Ovary (tissue), 9 donors: ENCODE data around the gene PLEKHA7. TPM values are rescaled to one million over a fixed set of nuclear protein-coding genes. Genes with fewer than 3 reads are reported as not detected.
"Not testable (repeated sequence)": the region's sequence is repeated elsewhere in the genome, so short reads cannot be mapped to it uniquely, and the experiment has no call there.

ENCODE experiments used
- DNase-seq, 5 donors: peaks; one replicate each; pipeline ENCODE4 v3.0.0-alpha.2; 2019 to 2020
- H3K27ac ChIP-seq, 2 donors: fragments of 200-600 bp; one replicate each; pipeline versions ENCODE4 v1.5.1 to v1.8.0; 2019 to 2022
- H3K27me3 ChIP-seq: fragments of 200-600 bp; one replicate; pipeline ENCODE4 v1.8.0; 2022
- H3K36me3 ChIP-seq: fragments of 200-600 bp; sonication (generic); one replicate; pipeline ENCODE4 v1.5.1; 2019
- H3K4me1 ChIP-seq: one replicate; pipeline ENCODE4 v1.8.1; 2013; ENCODE audit warnings: mild to moderate bottlenecking, moderate library complexity; ENCODE audit not compliant: insufficient read depth
- H3K4me3 ChIP-seq: fragments of 200-600 bp; sonication (generic); one replicate; pipeline ENCODE4 v1.5.1; 2017
- H3K9me3 ChIP-seq, 2 donors: fragments of 200-600 bp in 1 of 2; sonication (generic) in 1 of 2; one replicate each; pipeline versions ENCODE4 v1.5.1 to v1.8.1; 2013 to 2019; ENCODE audit warnings: mild to moderate bottlenecking in 1 of 2, moderate library complexity in 1 of 2
- EP300 ChIP-seq: sonication (generic); formaldehyde crosslinking; IDR thresholded peaks from one replicate; pipeline ENCODE4 v1.6.1; 2017; ENCODE audit warnings: antibody characterized with exemption
- POLR2A ChIP-seq: fragments of 450-650 bp; IDR thresholded peaks from one replicate; pipeline ENCODE4 v1.6.1; 2017; ENCODE audit warnings: antibody characterized with exemption, mild to moderate bottlenecking, moderate library complexity
- WGBS, 3 donors: extraction: QIAGEN DNeasy Blood & Tissue Kit in 1 of 3; methylation state at CpG; one replicate each; pipeline versions ENCODE4 v1.1.5 to v1.1.7; 2013 to 2017; 5-methylcytosine and 5-hydroxymethylcytosine counted together
- intact Hi-C, 4 donors: fragments of 100-400 bp; cut with DNase I; formaldehyde crosslinking; loops; one replicate each; pipeline versions ENCODE4 v1.11.0 to v1.15.1; 2022 to 2023
- polyA plus RNA-seq, 2 donors: library from polyadenylated mRNA; stranded (reverse); fragments of 200-250 nt in 1 of 2; fragments of 350-450 nt in 1 of 2; fragmentation: Illumina TruSeq in 1 of 2; extraction: RNeasy Lipid Tissue Mini Kit (QIAGEN cat#74804) in 1 of 2; gene quantifications; one replicate each; pipeline ENCODE4 v1.2.3, GENCODE V29; 2013 to 2014
- total RNA-seq, 7 donors: library from RNA; depleted of rRNA in 2 of 7; stranded (reverse); fragments of >200 nt in 2 of 7; fragmentation: NEBNext Ultra II Directional in 3 of 7; extraction: Animal tissue kit (Norgen Biotek cat#: 25700) in 3 of 7; gene quantifications; one replicate each; pipeline versions ENCODE4 v1.1.0 to v1.2.4, GENCODE V29; 2016 to 2023
- TF ChIP-seq, protein P1 (sequence below), 3 donors: fragments of 450-650 bp in 2 of 3; fragments of 200-600 bp in 1 of 3; IDR thresholded peaks; one replicate each; pipeline versions ENCODE4 v1.5.1 to v1.8.0; 2016 to 2022; ENCODE audit warnings: antibody characterized with exemption in 3 of 3, mild to moderate bottlenecking in 1 of 3
- donor health status: DM: no; HTN: no; CAD: no; lungs with moderate emphysema.
- donor health status: DM: no; HTN: no; CAD: no.
- donor health status: Bipolar disorder and iron deficiency.
- donor health status: DM: yes; HTN: yes; CAD: no.
- donor health status: DM: no; HTN: no; CAD: no.
- donor health status: DM: yes; HTN: yes; CAD: no.

Gene PLEKHA7
- total and polyA plus RNA-seq, 9 donors: 9.6 to 29.5 (median 15.9) TPM

- no peak for TF ChIP-seq POLR2A
- TF ChIP-seq EP300: no peak
- TF ChIP-seq, protein P1, sequence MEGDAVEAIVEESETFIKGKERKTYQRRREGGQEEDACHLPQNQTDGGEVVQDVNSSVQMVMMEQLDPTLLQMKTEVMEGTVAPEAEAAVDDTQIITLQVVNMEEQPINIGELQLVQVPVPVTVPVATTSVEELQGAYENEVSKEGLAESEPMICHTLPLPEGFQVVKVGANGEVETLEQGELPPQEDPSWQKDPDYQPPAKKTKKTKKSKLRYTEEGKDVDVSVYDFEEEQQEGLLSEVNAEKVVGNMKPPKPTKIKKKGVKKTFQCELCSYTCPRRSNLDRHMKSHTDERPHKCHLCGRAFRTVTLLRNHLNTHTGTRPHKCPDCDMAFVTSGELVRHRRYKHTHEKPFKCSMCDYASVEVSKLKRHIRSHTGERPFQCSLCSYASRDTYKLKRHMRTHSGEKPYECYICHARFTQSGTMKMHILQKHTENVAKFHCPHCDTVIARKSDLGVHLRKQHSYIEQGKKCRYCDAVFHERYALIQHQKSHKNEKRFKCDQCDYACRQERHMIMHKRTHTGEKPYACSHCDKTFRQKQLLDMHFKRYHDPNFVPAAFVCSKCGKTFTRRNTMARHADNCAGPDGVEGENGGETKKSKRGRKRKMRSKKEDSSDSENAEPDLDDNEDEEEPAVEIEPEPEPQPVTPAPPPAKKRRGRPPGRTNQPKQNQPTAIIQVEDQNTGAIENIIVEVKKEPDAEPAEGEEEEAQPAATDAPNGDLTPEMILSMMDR (IDR thresholded peaks at IDR 0.05): no peak
- 75 to 85% (median 83%) methylated on average over 1 of the region's 1 CpG for WGBS, 3 donors
- H3K4me3 ChIP-seq: no peak overlapping the region
Observed at GRCh38 chr11:16867097-16867496, 147.1 kb downstream of the PLEKHA7 start.

GRCh38 chr11:16864428-16864827 is 149.8 kb downstream of the PLEKHA7 start:
- H3K9me3 ChIP-seq, H3K4me1 ChIP-seq, H3K36me3 ChIP-seq, H3K4me3 ChIP-seq, DNase-seq, H3K27ac ChIP-seq, H3K27me3 ChIP-seq, intact Hi-C loops: not testable (repeated sequence)
- 97 to 100% (median 100%) methylated on average over 1 of the region's 1 CpG for WGBS, 3 donors

More at GRCh38 chr11:16867097-16867496, 147.1 kb downstream of the PLEKHA7 start:
- intact Hi-C loops: no loop called here
- no peaks in the 10 kb centered on the region for H3K27me3 ChIP-seq
- H3K4me1 ChIP-seq: no peaks in the 10 kb centered on the region
- DNase-seq: no peak
- H3K9me3 ChIP-seq: no peaks in the 10 kb centered on the region
- no peaks in the 10 kb centered on the region for H3K36me3 ChIP-seq
- no peak overlapping the region for H3K27ac ChIP-seq

DNA sequence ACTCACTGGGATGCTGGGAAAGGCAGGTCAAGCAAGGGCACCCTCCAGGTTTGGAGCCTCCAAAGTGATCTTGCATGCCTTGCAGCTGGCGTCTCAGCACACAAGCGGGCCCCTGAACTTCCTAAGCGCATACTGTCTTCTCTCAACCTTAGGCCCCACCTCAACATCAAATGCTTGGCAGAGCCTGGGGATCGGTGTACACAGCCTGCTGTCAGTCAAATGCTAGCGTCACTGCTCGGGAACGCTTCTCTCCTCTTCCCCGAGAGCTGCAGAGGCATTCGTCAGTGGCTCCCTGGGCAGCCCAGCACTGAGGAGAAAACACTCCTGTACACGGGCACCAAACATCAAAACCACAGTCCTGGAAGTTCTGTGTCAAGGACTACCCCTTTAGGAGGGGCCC is 150.8 kb downstream of the PLEKHA7 start:
- WGBS, 3 donors: 76 to 92% (median 78%) methylated on average over 10 of the region's 10 CpGs
- Histone ChIP-seq H3K27me3 (no peaks in the 10 kb centered on the region), H3K27ac (no peak overlapping the region), H3K9me3 (no peaks in the 10 kb centered on the region), H3K4me3 (no peak overlapping the region), H3K4me1 (peaks cover 3% of the 10 kb centered on the region), H3K36me3 (no peaks in the 10 kb centered on the region)
- intact Hi-C loops: no loop called here
- TF ChIP-seq, protein P1 (IDR thresholded peaks at IDR 0.05): no peak
- TF ChIP-seq POLR2A (no peak), EP300 (no peak)
- DNase-seq: no peak

DNA sequence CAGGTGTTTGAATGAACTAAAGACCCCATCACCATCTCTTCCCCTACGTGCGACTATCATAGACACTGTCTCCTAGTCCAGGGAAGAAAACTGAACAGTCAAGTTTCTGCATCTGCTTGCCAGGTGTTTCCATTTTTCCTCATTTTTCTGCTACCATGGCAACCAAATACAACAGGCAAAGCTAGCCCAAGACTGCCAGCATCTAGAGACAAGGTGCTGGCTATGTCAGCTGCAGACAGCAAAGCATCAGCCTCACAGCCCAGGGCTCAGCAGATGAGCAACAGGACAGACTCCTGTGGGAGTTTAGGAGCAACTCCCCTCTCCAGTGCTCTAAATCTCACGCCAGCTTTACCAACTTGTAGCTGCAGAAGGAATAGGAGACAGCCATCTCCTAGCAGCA is 151.5 kb downstream of the PLEKHA7 start:
- Histone ChIP-seq H3K4me1 (peaks cover 3% of the 10 kb centered on the region), H3K27me3 (no peaks in the 10 kb centered on the region), H3K4me3 (no peak overlapping the region), H3K9me3 (no peaks in the 10 kb centered on the region), H3K36me3 (no peaks in the 10 kb centered on the region), H3K27ac (no peak overlapping the region)
- intact Hi-C loops: no loop called here
- WGBS, 3 donors: 84 to 91% (median 91%) methylated on average over 3 of the region's 3 CpGs
- TF ChIP-seq POLR2A (no peak), EP300 (no peak)
- TF ChIP-seq, protein P1 (IDR thresholded peaks at IDR 0.05): no peak
- no peak for DNase-seq

- Histone ChIP-seq H3K9me3 (no peaks in the 10 kb centered on the region), H3K4me1 (peaks cover 3% of the 10 kb centered on the region), H3K27ac (no peak overlapping the region), H3K27me3 (no peaks in the 10 kb centered on the region), H3K4me3 (no peak overlapping the region), H3K36me3 (no peaks in the 10 kb centered on the region)
- DNase-seq: no peak
- 53 to 59% (median 54%) methylated on average over 3 of the region's 3 CpGs for WGBS, 3 donors
- TF ChIP-seq EP300: no peak
- TF ChIP-seq, protein P1 (IDR thresholded peaks at IDR 0.05): no peak
- TF ChIP-seq POLR2A: no peak
- intact Hi-C loops: no loop called here
Observed at GRCh38 chr11:16861862-16862261, 152.4 kb downstream of the PLEKHA7 start.
